ENCODE data around the gene TBCA. TPM values are rescaled to one million over a fixed set of nuclear protein-coding genes. Genes with fewer than 3 reads are reported as not detected.

Gene TBCA
- total RNA-seq, 1 experiment from 2014 or later, result 131 TPM

DNA sequence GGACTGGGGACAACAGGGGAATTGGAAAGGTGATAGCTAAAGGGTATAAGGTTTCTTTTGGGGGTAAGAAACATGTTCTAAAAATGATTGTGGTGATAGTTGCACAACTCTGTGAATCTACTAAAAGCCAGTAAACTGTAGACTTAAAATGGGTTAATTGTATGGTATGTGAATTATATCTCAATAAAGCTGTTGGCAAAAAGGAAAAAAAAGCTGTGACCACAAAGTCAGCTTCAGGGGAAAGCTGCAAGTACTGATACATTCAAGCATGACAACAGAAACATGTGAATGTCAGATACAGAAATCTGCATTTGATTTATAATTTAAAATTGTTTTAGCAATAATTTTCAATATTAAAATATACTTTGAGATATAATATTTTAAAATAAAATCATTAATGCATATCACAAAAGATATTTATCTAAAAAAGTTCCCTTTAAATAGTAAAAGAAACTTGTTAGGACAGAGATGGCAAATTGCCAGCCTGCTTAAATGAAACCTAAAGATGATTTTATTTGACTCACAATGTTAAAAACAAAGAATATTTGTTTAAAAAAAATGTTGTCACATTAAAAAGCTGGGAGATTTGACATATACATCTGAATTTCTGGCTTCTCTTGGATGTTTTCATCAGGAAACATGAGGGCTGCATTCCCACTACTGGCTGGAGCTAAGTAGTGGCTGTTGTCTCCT lies 66.0 kb downstream of the TBCA start:
- DNase-seq (ENCODE audit: low read depth), result peak; percentile 10

DNA sequence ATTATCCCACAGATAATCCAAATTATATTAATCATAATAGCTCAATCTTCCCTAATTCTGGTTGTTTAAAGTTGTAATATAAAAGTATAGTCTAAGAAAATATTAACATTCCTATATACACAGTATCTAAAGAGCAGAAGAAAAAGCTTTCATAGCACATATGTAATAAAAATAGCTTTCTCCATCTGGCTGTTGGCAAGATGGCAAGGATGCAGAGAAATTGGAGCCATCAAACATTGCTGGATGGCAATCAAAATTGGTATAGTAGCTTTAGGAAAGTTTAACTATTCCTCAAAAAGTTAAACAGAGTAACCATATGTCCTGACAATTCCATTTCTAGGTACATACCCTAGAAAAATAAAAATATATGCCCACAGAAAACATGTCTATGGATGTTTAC lies 66.8 kb downstream of the TBCA start:
- DNase-seq (ENCODE audit: low read depth), result no peak

DNA sequence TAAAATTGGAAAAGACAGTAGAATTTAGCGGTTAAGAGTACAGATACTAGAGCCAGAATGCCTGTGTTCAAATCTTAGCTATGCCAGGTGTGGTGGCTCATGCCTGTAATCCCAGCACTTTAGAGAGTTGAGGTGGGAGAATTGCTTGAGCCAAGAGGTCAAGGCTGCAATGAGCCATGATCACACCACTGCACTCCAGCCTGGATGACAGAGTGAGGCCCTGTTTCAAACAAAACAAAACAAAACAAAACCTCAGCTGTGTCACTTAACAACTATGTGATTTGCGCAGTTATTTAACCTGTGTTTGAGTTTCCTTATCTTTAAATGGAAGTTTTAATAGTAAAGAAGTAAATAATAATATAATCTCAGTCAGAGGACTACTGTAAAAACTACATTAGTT lies 68.3 kb downstream of the TBCA start:
- no peak for DNase-seq (ENCODE audit: low read depth)

DNA sequence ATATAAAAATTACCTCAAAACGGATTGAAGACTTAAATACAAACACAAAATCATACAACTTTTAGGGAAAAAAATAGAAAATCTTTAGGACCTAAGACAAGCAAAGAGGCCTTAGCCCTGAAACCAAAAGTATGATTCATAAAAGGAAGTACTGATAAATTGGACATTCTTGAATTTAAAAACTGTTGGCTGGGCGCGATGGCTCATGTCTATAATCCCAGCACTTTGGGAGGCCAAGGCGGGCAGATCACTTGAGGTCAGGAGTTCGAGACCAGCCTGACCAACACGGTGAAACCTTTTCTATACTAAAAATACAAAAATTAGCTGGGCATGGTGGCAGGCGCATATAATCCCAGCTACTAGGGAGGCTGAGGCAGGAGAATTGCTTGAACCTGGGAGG lies 76.6 kb downstream of the TBCA start:
- DNase-seq (ENCODE audit: low read depth), result peak; percentile 20

DNA sequence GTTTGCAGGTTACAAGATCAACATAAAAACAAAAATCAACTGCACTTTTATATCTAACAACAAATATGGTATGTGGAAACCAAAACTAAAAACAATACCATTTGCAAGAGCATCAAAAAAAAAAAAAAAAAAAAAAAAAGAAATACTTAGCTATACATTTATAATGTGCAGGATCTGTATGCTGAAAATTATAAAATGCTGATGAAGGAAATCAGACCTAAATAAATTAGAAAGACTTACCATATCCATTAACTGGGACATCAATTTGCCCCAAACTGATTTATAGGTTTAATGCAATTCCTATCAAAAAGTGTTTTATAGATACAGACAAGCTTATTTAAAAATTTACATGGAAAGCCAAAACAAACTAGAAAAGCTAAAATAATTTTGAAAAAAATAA lies 77.2 kb downstream of the TBCA start:
- DNase-seq (ENCODE audit: low read depth), result no peak

DNA sequence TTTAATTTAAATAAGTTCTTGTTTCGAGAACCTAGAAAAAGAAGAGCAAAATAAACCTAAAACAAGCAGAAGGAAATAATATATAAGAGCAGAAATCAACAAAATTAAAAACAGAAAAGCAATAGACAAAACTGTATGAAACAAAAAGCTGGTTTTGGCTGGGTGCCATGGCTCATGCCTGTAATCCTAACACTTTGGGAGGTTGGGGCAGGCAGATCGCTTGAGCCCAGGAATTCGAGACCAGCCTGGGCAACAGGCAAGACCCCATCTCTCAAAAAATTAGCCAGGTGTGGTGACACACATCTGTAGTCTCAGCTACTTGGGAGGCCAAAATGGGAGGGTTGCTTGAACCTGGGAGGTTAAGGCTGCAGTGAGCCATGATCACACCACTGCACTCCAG lies 78.4 kb downstream of the TBCA start:
- no peak for DNase-seq (ENCODE audit: low read depth)

DNA sequence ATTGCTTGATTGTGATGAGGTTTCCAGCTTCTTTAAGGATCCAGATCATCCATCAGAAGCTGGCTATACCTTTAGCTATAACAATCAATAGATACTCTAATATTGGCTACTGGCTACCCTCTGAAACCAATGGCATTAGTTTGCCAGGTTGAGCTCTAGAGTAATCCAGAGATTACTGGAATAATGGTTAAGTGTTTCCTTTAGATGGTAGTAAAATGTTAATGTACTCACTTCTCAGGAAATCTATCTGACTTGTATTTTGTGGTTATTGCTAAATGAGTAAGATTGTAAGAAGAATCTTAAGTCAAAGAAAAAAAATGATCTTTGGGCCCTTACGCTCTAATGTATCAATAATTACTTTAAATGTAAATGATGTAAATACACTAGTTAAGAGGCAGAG lies 80.0 kb downstream of the TBCA start:
- DNase-seq (ENCODE audit: low read depth), result no peak

DNA sequence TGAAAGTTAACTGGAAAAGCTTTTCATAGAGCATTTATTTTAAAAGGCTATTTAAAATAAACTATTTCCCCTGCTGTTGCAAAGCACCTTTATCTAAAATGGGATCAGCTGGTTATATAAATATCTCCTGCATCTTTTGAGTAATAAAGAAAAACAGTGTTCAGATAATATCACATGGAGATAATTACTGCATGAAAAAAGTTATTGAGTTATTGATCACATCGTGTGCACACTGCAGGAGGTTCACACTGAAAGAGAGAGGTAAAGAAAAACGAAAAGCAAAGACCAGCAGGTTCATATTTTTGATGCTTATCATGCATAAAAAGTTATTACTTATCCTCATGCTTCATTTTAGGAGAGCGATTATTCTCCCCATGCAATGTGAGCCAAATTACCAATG lies 82.2 kb downstream of the TBCA start:
- DNase-seq (ENCODE audit: low read depth), result no peak

DNA sequence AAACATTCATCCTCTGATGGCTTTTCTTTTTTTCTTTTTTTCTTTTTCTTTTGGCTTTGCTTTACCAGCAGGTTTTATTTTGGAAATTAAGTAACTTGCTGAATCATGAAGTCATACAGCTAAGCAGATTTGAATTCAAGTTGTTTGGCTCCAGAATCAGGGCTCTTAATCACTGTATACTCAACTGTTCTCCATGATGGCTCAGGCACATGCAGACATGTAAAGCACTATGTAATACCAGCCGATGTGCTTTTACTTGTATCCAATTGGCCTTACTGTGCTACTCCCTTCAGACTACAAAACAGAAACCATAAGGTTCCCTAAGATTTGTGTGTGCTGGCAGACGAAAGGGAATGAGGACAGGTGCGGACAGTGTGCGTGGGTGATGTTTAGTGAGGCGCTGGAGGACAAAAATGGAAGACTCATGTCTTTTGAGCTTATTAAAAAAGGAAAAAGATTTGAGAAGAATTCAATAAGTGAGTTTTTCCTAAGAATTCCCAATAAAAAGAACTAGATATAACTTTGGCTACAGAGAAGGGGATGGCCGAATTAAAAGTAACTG lies 92.9 kb downstream of the TBCA start:
- no peak for DNase-seq (ENCODE audit: low read depth)

DNA sequence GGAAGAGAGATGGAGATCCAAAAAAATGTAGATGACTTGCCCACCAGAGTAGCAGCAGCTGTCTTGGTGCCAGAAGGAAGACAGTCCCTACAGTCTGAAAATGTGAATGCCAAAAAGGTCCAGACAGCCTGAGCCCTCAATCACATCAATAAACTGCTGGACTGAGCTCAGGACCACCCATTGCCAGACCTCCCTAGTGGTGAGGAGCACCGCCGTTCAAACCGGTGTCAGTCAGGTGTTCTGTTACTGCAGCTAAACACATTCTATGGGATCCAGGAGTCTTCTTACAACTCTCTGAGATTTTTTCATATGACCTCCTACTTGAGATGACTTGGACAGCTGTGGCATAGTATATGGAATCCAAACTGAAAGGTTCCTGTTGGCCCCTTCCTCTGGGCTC lies 105.6 kb downstream of the TBCA start:
- DNase-seq (ENCODE audit: low read depth), result no peak

DNA sequence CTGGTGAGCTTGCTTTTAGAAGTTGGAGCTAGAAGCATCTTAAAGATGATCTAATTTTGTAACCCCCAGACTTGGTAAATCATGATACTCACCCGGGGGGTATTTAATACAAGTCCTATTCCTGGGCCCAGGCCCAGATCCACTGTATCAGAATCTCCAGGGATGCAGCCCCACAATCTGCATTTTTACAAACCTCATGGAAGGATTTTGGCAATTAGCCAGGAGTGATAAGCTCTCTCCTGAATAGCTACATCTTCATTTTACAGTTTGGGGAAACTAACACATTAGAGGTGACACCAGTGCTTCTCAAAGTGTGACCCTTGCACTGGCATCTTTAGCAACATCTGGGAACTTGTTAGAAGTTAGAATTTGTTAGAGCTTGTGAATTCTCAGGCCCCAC lies 106.5 kb downstream of the TBCA start:
- DNase-seq (ENCODE audit: low read depth), result no peak

DNA sequence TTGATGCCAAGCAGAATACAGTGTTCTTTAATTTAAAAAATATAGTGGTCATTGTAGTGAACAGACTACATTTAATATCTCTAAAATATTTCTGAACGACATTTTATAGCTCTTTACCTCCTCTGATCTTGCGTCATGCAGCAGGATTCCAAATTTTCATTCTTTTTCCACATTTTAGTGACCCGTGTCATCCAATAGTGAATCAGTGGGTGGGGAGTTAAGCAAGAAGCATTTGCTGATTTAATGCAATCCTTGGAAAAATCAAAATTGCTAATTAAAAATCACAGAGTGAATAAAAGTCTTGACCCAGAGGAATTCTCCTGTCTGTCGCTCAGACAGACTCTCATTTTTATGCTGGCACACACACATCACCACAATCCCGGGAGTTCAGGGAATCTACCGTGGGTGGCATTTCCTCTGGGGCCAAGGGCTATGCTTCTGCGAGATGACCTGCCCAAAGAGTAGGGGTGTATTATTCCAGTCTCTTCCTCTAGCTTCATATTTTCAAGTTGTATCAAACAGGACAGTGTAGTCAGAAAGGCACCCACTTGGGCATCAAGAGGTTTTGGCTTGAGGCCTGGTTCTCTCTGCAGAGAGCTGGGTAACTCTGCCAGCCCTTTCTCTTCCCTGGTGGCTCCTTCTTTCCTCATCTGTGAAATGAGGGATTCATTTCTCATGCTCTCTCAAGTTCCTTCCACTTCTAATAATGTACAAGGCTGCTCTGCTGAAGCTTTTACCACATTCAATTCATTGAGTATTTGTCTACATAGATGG lies 112.9 kb downstream of the TBCA start:
- DNase-seq (ENCODE audit: low read depth), result peak; percentile 4

DNA sequence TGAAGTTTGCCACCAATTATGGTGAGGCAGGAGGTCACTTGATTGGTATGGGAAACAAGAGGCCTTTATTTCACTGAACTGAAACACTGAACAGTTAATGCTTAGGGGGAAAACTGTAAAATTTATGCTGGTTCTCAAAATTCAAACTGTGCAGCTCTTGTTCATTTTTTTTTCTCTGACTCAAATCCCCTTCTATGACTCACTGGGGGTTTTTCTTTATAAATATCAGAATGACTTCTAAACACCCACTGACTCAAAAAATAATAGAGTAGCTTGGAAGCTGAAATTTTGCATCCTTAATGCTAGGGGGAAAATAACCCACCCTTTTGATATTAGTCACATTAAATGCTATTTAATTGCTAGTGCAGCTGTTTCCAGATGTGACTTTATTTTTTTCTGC lies 113.5 kb downstream of the TBCA start:
- peak; percentile 11 for DNase-seq (ENCODE audit: low read depth)

DNA sequence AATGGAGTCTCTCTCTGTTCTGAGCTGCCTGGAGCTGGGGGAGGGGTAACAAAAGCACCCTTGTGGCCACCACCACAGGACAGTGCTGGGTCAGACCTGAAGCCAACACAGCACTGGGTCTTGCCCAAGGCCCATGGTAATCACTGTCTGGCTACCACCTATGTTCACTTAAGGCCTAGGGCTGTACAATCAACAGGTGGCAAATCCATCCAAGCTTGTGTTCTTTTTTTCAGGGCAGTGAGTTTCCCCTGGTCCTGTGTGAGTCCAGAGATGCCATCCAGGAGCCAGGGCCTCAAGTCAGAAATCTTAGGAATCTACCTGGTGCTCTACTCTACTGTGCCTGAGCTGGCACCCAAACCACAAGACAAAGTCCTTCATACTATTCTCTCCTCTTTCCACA lies 117.5 kb downstream of the TBCA start:
- DNase-seq (ENCODE audit: low read depth), result no peak

DNA sequence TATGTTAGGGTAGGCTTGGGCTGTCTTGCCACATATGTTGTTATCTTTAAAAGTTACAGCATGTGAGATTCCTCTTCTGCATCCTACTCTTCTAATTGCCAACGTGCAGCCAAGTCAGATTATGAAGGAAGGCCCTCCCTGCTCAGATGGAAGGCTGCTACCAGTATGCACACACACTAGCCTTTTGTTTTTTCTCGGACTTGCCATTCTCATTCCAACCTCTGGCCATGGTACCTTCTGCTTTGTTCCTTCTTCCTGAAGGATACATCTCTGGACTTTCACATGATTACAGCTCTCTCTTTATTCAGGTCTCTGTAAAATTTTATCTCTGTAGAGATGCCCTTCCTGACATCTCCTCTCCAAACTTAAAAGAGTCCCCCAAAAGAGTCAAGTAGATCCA lies 124.8 kb downstream of the TBCA start:
- no peak for DNase-seq (ENCODE audit: low read depth)

DNA sequence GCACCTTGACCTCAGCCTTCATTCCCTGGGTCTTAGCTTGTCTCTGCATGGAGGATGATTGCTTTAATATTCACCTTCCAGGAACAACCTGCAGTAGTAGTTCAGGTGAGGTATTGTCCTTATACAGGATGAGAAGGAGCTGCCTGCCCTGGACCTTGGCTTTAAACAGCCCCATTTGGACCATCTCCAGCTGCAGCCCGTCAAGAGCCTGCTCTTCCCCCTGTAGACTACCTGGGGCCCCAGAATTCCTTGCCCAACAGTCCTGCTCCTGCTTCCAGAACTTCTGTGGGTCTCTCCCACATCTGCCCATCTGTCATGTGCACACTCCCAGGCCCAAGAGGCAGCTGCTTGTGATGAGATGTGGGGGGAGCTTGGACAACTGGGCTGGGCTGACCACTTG lies 125.5 kb downstream of the TBCA start:
- no peak for DNase-seq (ENCODE audit: low read depth)

DNA sequence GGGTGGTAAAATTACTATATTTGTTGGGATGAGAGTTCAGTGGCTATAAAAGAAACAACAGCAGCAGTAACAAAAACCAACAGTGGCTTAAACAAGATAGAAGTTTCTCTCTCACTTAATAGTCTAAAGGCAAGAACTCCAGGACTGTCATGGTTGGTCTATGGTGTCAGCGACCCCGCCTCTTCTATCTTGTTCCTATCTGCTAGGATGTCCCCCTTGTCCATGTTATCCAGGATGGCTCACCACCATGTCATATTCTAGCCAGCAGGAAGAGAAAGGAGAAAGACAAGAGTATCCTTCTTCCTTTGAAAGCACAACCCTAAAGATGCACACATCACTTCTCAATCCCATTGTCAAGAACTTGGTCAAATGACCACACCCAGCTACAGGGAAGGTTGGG lies 126.4 kb downstream of the TBCA start:
- no peak for DNase-seq (ENCODE audit: low read depth)

DNA sequence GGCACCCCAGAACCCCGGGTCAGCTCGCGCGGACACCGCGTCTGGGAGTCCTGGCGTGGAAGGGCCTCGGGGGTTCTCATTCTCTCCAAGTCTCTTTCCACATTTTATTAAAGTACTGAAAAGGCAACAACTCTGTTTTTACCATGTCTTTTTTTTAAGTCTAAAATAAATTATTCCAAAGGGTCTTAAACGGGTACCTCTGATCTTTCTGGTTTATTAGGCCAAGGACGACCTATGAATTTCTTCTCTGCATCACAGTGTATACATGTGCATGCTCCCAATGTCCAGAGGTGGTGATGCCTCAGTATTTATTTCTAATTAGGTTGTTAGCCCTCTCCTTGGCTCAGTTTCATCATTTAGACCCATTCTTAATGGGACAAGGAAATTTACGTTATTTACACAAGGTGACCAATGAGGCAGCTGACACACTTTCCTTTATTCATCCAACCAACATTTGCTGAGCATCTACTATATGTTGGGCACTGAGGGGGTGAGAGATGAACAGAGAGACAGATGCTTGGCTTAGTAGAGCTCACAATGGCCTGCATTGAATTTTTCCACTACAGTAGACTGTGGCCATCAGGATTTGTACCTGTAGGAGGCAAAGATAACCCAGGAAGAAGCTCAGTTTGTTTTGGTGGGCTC lies 130.0 kb downstream of the TBCA start:
- no peak for DNase-seq (ENCODE audit: low read depth)

DNA sequence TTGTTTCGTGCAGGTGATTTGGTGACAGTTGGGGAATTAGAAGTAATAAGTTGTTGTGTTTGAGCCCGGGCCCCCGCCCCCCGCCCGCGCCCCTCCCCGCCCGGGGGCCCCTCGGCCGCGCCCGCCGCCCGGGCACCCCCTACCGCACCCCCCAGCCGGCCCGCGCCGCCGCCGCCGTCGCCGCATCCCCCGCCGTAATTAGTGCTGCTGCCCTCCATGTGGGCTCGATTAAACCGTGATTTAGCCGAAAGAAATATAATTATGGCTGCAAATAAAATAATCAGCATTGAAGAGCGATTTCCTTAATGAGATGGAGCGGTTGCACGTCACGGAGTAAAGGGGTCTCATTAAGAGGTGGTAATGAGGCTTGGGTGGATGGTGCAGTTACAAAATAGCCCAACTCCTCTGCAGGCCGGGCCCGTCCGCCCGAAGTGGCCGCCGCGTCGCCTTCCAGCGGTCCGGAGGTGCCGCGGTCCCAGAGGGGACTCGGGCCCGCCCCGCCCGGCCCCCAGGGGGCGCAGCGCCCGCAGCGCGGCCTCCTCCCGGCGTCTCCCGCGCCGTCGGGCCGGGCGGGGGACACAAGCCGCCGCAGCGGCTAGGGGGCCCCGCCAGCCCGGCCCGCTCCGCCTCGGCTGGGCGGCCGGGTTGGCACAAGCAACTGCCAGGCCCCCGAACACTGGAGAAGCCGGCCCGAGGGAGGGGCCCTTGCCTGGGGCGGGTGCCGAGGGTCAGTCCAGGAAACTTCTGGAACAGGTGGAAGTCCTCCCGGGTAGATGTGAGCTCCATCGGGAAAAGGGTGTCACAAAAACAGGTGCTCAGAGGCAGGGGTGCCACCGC lies 130.8 kb downstream of the TBCA start:
- peak; percentile 35 for DNase-seq (ENCODE audit: low read depth)

DNA sequence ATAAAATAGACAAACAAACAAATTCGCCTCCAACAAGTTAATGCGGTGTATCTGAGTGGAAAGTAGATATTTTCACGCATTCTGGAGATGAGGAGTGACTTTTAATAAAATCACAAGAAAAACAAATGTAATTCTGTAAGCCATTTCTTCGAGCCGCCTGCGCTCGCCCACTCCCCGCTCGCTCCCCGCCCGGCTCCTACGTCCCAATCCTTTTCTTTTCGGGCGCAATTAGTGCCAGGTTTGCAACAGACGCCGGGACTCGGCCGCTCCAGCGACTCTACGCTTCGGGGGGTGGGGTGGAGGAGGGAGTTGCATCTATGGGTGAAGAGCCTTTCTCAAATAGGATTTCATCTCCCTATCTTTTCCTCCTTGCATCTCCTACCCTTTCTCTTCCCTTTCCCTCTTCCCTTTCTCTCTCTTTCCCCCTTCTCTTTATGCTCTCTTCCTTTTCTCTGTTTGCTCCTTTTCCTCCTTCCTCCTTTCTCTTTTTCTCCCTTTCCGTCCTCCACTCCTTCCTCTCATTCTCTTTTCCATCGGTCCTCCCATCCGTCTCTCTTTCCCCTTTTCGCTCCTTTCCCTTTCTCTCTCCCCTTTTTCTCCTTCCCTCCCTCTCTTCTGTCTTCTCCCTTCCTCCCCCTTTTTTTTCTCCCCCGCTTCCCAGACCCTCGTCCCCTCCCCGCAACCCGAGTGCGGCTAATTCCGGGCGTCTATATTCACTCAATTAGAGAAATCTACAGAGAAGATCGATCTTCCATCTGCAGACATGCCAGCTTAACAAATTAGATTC lies 131.6 kb downstream of the TBCA start:
- DNase-seq (ENCODE audit: low read depth), result no peak
